GM19239 (cell line): Measurements from ENCODE around the gene PKM.

ENCODE experiments used
- DNase-seq: peaks from one replicate; pipeline ENCODE4 v3.0.0; 2011; ENCODE audit warnings: low spot score; ENCODE audit not compliant: insufficient read length
- FAIRE-seq: peaks from 2 replicates; lab custom pipeline; 2011; peaks lifted over from hg19 to GRCh38; lab: Jason Lieb, UNC

PKM gene

DNA sequence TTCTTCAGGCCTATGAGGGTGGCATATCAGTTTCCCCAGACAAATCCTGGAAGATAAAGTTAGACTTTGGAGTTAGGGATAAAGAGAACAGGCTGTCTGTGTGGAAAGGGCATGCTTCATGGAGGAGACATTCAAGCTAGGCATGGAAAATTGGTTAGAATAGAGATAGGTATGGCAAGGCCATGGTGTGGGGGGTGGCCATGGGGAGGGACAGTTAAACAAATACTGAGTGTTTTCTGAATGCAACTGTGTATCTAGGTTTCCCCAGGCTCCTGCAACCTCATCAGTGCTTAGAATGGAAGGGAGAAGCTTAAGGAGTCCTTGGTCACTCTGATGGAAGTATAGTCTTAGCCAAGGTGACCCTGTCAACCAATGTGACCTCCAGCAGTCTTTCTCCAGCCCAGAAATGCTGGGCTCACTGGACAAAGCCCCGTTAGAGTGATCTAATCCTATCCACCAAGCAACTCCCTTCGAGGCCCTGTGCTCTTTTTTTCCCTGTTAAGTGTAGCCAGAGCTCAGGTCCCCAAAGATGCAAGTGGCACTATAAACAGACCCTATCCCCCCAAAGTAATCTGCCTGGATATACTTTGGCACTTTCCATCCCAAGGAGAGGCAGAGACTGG, 5.5 kb upstream of the PKM start:
- no peak for FAIRE-seq
- DNase-seq = no peak

DNA sequence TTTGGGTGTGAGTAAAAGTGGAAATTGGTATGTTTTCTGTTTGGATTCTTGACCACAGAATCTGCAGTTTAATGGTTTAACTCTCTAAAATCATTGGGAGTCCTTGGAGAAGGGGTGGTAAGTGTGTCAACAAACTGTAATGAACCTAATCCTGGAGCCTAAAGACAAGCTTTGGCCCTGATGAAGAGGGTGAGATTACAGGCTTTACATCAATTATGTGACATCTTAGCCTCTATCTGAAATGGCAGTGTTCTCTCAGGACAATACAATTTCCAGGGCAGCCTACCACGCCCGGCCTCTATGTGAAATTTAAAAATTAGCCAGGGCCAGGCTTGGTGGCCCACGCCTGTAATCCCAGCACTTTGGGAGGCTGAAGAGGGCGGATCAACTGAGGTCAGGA, 4.3 kb upstream of the PKM start:
- FAIRE-seq (no peak), DNase-seq (no peak)

DNA sequence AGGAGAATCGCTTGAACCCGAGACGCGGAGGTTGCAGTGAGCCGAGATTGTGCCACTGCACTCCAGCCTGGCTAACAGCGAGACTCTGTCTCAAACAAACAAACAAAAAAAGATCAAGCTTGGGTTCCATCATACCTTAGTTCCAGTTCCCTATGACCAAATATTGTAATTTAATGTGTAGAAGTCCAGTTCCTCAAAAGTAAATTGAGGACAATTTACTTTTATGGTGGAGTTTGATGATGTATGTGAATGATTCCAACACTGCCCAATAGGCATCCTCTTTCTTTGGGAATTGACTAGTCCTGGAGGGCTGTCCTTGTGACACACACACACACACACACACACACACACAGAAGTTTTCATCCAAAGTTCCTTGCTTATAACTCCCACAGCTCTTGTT, 2.8 kb upstream of the PKM start:
- no peak for DNase-seq
- no peak for FAIRE-seq

DNA sequence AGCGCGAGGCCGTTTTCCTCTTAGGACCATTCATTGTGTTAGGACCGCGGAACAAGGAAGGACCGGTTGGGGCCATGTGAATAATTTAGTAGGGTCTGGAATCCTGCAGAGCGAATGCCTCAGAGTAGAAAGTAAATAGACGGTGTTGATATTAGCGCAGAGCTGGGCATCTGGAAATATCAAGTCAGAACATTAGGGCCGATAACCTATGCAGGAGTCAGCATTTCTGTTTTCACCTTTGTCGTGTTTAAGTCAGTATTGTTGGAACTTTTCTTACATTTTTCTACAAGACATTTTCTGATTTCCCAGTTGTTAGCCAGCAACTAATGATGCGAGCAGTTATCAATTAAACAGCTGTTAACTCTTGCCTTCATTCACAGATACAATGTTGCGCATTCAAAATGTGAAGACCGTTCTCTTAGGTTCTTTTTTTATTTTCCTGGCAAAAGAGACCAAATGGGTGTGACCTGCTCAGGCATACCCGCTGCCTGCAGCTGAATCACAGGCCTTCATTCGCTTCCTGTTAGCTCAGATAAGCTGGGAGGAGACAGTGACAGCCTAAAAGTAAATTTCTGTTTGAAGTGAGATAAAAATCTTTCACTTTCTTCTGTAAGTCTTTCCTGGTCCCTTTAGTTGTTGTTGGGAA, 966 bp upstream of the PKM start:
- FAIRE-seq = peak; percentile 65

DNA sequence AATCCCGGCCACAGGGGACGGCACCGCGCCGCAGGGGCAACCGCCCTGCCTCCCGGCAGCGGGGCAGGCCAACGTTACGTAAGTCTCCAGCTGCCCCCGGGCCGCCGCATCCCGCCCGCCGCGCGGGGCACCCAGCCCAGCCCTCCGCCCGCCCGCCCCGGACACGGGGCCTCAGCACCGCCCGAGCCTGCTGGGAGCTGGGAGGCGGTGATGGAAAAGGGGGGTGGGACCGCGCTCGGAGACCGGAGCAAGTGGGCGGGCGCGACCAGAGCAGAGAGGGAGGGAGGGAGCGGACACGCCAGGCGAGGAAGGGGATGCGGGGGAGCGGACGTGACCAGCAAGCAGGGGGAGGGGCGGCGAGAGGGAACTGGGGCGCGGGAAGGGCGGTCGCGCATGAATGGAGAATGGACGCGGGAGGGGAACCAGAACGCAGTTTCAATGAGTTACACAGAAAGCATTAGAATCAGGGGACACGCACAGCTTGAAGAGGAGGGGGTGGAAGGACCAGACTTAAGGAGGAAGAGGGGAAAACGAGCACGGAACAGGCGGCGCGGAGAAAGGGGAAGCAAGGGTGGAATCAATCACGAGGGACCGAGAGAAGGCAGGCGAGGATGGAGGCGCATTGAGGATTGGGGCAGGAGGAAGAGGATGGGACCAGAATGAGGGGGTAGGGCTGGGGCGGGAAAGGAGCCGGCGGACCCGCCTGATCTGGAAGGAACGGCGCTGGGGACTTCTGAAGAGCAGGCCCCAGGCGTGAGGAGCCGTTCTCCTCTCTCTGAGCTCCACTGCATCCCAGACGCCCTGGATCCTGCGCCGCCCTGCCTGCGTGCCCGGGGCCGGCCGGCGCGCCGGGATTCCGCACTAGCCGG, 559 bp downstream of the PKM start:
- peak; percentile 69 for FAIRE-seq
- DNase-seq = no peak

More for the DNA sequence above, 966 bp upstream of the PKM start:
- no peak for DNase-seq

DNA sequence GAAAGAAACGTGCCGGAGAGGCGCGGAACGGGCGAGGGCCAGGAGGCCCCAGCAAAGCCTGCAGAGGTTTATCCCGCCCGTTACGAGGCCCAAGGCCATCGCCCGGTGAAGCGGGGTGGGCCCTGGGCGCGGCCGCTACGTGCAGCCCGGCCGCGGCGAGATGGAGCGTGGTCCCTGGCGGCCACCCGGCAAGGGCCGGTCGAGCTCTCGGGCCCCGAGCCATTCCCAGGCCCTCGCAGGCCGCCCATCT, 1.1 kb downstream of the PKM start:
- FAIRE-seq = no peak

DNA sequence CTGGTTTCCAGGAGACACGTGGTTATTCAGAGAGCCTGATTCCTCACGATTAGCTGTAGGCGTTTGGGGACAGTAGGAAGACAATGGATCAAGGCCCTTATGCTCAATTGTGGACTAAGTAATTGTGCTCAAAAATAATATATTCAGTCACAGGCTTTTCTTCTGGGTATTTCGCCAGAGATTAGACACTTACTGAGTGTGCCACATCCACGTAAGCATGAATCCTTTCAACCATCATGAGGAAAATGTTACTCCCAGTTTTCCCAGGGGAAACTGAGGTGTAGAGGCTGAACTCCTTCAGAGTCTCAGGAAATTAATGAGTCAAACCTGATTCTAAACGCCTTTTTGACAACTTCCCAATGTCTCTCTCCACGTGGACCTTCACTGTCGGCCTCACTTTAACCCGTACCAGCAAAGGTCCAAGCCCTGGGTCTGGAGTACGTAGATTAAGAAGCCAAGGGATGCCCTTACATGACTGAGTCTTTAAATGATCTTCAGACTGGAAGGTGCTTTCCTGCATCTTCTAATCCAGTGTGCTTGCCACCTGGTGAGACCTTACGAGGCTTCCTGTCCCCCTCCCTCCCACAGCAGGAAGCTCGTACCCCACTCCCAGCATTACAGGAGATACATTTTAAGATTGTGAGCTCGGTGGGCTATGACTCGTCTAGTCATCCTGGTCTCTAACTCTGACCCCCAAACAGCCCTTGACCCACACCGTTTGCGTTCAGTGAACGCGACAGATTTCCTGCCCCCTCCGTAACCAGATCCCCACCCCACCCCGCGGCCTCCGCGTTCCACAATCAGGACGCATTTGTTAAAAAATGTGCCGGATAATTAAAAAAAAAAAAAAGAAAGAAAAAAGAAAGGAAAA, 1.7 kb downstream of the PKM start:
- FAIRE-seq = peak; percentile 14
- DNase-seq = no peak

More for the DNA sequence above, 1.1 kb downstream of the PKM start:
- no peak for DNase-seq

DNA sequence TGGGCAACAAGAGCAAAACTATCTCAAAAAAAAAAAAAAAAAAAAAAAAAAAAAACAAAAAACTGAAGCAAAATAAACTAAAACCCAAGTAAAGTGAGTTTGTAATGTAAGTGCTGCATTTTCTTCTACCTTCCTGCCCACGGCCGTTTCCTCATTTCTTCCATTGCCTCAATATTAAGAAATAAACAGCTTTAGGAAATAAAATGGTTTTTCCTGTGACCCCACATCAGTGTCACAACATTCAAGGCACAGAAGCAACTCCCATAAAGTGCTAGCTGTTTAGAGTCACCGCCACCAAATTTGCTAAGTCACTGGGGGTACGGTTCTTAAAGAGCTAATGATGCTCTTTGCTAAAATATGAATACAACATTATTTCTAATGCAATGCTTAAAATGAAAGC, 3.3 kb downstream of the PKM start:
- FAIRE-seq (no peak), DNase-seq (no peak)

DNA sequence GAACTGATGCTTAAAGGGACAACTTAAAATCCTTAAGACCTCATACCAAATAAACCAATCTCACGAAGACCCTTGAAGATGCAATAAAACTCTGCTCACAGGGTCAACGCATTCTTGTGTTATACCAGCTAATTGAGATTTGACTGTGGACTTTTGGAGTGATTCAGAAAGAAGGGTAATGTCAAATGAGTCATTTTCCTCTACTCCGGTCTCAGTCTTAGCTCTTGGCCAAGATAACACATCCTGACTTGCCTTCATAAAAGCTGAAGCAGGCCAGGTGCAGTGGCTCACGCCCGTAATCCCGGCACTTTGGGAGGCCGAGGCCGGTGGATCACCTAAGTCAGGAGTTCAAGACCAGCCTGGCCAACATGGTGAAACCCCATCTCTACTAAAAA, 3.8 kb downstream of the PKM start:
- DNase-seq = no peak
- no peak for FAIRE-seq

DNA sequence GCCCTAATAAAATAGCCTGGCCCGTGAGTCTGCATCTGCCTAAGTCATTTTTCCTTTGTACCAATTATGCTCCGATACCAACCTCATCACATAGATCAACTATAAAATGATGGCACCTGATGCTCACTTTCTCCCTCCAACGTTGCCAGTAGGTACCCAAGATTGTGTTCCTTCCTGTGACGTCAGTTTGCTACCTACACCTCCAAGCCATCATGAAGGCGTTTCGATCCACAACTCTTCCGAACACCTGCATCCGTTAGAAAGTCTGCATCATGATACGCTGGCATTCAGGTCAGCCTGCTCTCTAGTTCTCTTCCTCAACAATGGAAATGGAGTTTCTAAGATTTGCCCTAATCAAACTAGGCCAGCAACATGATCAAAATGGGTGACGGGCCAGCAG, 7.7 kb downstream of the PKM start:
- FAIRE-seq (no peak), DNase-seq (no peak)

DNA sequence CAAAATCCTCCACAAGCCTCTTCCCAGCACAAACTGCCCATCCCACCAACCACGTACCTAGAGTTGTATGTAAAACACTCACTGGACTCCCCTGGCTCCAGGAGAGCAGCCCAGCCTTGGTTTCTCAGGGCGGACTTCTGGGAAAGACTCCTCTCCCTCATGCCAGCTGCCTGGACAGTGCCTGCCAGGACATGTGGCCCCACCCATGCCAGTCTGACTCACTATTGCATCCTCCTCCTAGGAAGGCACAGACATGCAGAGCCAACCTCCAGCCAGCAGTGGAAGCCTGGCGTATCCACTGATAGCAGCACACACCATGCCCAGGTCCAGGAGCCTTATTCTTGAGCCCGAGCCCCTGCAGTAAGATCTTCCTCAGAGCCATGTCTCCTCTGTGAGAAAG, 8.6 kb downstream of the PKM start:
- DNase-seq = no peak

DNA sequence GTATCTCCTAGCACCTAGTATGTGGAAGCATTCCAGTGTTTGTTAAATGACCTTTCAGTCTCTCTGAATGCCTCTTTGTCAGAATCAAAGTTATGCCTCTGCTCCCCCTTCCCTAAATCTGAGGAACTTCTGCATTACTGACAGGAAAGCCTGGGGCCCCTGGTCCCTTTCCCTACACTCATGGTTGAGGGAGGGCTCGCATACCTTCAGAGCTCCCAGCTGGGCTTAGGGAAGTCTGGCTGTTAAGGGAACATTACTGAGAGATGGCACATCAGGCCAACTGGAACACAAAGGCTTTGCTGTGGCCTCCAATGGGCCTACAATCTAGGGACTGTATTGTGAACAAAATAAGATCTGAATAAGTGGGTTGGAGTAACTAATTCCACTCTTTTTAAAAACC, 10.3 kb downstream of the PKM start:
- FAIRE-seq = no peak

More for the DNA sequence above, 8.6 kb downstream of the PKM start:
- no peak for FAIRE-seq

DNA sequence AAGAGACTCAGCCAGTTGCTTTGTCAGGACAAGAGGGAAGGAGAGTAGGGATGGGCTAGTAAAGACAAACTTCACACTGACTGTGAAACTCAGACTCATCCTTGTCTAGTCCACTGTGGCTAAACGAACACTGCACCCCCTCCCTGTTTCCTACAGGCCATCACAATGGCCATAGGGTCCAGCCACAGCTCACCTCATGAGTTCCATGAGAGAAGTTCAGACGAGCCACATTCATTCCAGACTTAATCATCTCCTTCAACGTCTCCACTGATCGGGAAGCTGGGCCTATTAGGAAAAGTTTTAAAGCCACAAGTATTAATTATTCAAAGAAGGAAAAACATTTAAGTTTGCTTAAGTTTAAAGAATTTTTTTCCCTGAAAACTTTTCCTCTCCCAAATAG, 13.8 kb downstream of the PKM start:
- FAIRE-seq = no peak
- DNase-seq = no peak

More for the DNA sequence above, 10.3 kb downstream of the PKM start:
- no peak for DNase-seq

DNA sequence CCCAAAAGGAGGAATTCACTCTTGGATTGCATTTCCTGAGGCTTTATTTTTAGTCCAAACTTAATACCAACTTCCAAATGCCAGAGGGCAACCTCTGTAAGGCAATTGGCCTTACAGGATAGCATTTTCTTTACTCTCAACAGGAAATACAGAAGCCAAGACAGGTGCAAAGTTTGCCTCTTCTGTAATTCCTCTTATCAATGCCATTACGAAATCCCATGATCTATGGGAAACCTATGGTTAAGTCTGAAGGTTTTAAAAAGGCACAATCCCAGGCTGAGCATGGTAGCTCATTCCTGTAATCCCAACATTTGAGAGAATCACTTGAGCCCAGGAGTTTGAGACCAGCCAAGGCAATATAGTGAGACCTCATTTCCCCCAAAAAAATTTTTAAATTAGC, 14.9 kb downstream of the PKM start:
- FAIRE-seq (no peak), DNase-seq (no peak)

DNA sequence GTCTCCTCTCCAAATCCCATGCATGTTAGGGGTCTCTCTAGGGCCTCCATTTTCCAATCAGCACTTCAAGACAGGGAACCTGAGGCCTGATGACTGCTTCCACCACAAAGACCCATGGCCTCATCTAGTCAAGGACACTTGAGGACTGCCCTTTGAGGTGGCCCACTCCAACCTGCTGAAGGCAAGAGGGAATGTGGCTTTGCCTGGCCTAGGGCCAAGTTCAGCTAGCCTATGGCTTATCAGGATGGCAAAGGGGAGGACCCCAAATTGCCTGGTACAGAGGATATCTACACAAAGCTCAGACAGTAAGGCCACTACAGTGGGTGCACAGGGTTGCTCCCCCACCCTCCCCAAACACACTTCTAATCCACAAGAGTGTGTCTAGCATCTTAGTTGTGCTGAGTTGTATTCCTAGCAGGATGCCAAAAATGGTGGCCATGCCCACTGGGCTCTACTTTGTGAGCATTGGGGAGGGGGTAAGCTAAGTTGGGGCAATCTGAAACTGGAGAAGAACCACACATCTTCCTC, 23.4 kb downstream of the PKM start:
- FAIRE-seq = no peak
- no peak for DNase-seq

DNA sequence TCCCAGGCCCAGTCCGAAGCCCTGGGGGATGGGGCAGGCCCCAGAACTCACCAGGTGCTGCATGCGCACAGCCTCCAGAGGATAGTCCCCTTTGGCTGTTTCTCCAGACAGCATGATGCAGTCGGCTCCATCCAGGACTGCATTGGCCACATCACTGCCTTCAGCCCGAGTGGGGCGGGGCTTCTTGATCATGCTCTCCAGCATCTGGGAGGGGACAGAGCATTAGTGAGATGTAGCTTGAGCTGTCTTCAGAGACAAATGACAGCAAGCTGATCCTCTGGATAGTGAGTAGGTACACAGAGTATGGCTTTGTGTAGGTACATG, 24.4 kb downstream of the PKM start:
- DNase-seq (no peak), FAIRE-seq (no peak)

DNA sequence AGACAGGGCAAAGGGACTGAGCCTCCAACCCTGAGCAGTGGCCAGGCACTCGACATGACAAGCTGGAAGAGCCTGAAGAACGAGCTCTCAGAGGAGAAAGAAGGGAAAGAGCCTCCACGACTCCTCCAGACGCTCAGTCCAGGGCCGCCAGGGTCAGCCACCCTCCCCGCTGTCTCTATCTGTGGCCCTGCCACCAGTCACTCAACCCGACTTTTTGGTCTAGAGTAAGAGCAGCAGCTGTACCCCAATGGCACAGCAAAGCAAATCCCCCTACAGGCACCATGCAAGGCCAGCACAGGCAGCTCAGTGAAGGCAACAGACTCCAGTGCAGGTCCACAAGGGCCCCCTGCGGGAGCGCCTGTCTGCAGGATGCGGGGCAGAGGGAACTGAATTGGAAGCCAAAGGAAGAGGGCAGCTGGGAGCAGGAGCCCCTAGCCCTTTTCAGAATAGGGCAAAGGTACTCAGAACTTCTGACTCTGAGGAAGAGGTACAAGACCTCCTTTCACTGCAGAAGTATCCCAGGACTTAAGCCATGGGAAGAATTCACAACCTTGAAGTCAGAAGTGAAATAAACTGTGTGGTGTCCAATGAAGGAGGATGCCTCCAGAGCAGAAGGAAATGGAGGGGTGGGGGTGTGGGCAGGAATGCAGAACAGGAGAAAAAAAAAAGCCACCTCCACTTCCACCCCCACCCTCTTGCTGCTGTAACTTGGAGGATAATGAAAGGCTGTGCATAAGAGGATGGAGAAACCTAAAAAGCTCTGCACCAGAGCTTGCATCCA, 24.9 kb downstream of the PKM start:
- no peak for DNase-seq
- FAIRE-seq = no peak

DNA sequence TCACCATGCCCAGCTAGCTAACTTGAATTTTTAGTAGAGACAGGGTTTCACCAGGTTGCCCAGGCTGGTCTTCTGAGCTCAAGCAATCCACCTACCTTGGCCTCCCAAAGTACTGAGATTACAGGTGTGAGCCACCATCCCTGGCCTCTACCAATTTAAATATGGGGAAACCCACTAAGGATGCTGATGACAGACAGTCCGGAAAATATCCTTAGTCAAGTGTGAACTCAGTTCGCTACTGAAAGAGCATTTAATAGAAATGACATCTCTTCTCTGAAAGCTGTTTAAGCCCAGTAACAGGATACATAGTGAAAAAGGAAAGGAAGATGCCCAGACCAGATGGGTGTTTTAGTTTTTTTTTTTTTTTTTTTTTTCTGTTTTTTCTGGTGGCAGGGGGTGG, 25.7 kb downstream of the PKM start:
- no peak for FAIRE-seq
- DNase-seq = no peak

DNA sequence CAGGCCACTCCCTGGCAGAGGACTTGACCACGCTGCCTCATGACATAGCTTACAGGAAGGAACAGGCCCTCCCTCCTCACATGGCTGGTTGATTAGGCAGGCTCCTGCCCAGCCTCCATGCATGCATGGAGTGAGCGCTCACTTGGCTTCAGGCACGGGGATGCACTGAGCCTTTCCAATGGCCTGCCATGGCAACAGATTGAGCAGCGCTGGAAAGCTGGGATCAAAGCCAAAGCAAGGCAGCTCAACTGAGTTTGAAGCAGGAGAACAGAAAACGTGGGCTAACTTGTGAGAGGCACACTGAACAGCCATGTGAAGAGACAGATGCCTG, 27.5 kb downstream of the PKM start:
- FAIRE-seq (no peak), DNase-seq (no peak)
